Stimulated activated effector memory CD8-positive, alpha-beta T cell treated with anti-CD3 and anti-CD28 coated beads, Interleukin-12 subunit alpha, Interleukin-12 subunit beta, amount 100 ng/mL, for 72 hours (primary cell): ENCODE results near the gene RBMX.

Experiments used
- ATAC-seq: fragments of 150-1000 bp; cut with Tn5 transposase; 2 replicates; pipeline ENCODE4 v1.10.0; 2021
- DNase-seq, 2 donors: peaks; one replicate each; pipeline ENCODE4 v3.0.0; 2021 to 2022; ENCODE audit warnings: low spot score in 2 of 2
- H3K27ac Mint-ChIP-seq: one replicate; pipeline ENCODE4 v1.8.0; 2022; ENCODE audit warnings: mild to moderate bottlenecking, mixed read lengths
- H3K36me3 Mint-ChIP-seq: one replicate; pipeline ENCODE4 v1.8.0; 2022; ENCODE audit warnings: mild to moderate bottlenecking, mixed read lengths
- H3K4me1 Mint-ChIP-seq: one replicate; pipeline ENCODE4 v1.8.0; 2022; ENCODE audit warnings: mixed read lengths
- H3K4me3 Mint-ChIP-seq: one replicate; pipeline ENCODE4 v1.8.0; 2022; ENCODE audit warnings: mild to moderate bottlenecking, mixed read lengths
- H3K9me3 Mint-ChIP-seq: one replicate; pipeline ENCODE4 v1.8.0; 2022; ENCODE audit warnings: mixed read lengths

Gene RBMX

DNA sequence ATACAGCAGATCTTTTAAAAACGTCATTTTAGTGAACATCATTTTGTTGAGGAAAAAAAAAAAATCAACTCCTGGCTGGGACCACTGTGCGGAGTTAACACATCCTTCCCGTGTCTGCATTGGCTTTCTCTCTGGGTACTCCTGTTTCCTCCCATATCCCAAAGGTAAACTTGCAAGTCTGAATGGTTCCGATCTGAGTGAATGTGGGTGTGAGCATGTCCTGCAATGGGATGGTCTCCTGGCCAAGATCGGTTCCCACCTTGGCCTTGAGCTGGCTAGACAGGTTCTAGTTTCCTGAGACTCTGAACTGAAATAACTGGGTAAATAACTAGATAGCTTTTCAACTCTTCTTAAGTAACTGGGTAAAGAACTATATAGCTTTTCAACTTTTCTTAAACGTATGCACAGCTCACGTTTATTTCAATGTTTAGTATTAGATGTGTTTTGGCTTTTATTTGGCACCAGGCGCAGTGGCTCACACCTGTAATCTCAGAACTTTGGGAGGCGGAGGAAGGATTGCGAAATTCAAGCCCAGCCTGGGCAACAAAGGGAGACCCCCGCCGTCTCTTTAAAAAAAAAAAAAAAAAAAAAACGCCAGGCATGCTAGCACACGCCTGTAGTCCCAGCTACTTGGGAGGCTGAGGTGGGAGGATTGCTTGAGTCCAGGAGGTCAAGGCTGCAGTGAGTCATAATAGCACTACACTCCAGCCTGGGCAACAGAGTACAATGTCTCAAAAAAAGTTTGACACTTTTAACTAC lies 14.0 kb downstream of the RBMX start:
- DNase-seq (no peak), ATAC-seq (no peak)
- H3K4me3 Mint-ChIP-seq: no peak overlapping the region

DNA sequence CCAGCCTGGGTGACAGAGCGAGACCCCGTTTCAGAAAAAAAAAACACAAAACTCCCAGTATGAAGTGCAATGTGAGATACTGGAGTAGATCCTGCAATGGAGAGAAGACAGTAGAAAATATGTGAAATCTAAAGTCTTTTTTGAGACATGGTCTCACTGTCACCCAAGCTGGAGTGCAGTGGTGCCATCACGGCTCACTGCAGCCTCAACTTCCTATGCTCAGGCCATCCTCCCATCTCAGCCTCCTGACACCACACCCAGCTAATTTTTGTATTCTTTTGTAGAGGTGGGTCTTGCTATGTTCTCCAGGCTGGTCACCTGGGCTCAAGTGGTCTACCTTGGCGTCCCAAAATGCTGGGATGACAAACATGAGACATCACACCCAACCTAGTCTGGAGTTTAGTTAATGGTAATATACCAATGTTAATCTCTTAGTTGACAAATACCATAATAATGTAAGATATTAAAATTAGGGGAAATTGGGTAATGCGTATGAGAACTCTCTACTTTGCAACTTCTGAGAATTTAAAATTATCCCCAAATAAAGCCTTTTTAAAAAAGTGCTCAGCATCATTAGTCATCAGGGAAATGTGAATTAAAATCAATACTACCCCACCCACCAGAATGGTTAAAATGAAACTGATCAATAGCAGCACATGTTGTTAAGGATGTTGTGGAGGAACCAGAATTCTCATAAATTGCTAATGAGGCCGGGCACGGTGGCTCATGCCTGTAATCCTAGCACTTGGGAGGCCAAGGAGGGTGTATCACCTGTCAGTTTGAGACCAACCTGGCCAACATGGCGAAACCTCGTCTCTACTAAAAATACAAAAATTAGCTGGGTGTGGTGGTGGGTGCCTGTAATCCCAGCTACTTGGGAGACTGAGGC lies 15.0 kb downstream of the RBMX start:
- ATAC-seq (peak; percentile 75), DNase-seq (no peak)
- Mint-ChIP-seq H3K4me1 (peaks cover 35% of the 10 kb centered on the region), H3K4me3 (no peak overlapping the region), H3K27ac (peak overlapping the region; percentile 79), H3K36me3 (peaks cover 100% of the 10 kb centered on the region), H3K9me3 (no peaks in the 10 kb centered on the region)

More for the DNA sequence above, 14.0 kb downstream of the RBMX start:
- Mint-ChIP-seq H3K9me3 (no peaks in the 10 kb centered on the region), H3K36me3 (peaks cover 100% of the 10 kb centered on the region), H3K4me1 (peaks cover 32% of the 10 kb centered on the region), H3K27ac (peak overlapping the region; percentile 79)

DNA sequence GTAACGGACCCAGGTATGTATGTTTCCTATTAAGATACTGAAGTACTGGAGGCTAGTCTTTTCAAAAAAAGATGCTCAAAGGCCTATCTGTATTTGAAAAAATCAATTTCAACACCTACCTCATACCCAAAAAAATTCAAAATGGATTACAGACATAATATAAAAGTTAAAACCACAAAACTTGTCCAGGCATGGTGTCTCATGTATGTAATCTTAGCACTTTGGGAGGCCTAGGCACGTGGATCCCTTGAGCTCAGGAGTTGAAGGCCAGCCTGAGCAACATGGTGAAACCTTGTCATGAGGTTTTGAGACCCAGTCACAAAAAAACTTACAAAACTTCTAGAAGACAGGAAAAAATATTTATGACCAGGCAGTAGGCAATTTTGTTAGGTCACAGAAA lies 16.7 kb downstream of the RBMX start:
- no peak for DNase-seq
- H3K4me3 Mint-ChIP-seq: no peak overlapping the region
- H3K9me3 Mint-ChIP-seq: no peaks in the 10 kb centered on the region
- peaks cover 29% of the 10 kb centered on the region for H3K4me1 Mint-ChIP-seq
- peaks cover 99% of the 10 kb centered on the region for H3K36me3 Mint-ChIP-seq
- no peak overlapping the region for H3K27ac Mint-ChIP-seq
- no peak for ATAC-seq

DNA sequence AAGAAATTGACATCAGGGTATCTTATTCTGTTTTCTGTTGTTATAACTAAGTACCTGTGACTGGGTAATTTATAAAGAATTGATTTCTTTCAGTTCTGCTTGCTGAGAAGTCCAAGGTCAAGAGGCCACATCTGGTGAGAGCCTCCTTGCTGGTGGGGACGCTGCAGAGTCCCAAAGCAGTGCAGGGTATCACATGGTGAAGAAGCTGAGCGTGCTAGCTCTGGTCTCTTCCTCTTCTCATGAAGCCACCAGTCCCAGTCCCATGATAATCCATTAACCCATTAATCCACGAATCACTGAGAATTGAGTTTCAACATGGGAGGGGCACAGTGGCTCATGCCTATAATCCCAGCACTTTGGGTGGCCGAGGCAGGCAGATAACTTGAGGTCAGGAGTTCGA lies 18.0 kb downstream of the RBMX start:
- Mint-ChIP-seq H3K4me3 (no peak overlapping the region), H3K27ac (no peak overlapping the region), H3K9me3 (no peaks in the 10 kb centered on the region), H3K4me1 (peaks cover 37% of the 10 kb centered on the region), H3K36me3 (peaks cover 97% of the 10 kb centered on the region)
- DNase-seq: no peak
- no peak for ATAC-seq

DNA sequence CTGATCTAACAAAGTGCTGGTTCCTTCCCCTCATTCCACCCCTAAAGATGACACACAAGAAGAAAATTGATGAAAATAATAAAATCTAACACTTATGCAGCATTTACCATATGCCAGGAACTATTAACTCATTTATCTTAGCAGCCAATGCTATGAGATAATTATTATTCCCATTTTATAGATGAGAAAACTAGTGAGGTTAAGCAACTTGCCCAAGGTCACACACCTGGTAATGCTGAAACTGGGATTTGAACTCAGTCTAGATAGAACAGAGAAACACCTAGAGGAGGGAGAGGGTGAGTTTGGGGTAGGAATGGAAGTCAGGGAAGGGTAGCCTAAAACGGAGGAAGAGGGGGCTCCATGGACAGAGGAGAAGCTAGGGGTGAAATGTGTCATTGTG lies 18.6 kb downstream of the RBMX start:
- Mint-ChIP-seq H3K9me3 (no peaks in the 10 kb centered on the region), H3K4me1 (peaks cover 37% of the 10 kb centered on the region), H3K4me3 (no peak overlapping the region), H3K36me3 (peaks cover 92% of the 10 kb centered on the region), H3K27ac (peak overlapping the region; percentile 75)
- ATAC-seq (no peak), DNase-seq (no peak)

DNA sequence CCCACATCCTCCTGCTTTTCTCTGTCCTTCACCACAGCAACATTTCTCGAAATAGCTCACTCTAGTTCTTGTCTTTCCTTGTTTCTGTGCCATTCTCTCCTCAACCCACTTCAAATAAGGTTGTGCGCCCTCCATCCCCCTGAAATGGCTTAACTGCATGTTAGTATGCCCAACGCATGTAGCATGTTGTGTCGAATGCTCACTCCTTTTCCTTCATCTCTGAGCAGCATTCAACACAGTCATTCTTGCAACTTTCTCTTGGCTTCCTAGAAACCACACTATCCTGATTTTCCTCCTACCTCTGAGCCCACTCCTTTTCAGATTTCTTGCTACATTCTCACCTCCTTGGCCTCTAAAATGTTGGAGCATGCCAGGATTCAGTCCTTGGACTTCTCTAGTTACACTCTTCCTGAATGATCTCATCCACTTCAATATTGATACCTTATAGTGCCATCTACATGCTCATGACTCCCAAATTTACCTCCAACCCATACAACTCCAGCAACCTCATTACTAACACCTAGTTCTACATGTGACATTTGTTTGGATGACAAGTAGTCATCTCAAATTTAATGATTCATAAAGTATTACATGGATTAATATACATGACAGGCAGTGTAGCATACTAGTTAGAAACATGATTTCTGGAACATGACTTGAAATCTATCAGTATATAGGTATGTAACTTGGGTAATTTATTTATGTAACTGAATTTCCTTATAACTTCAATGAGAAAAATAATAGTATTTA lies 22.3 kb downstream of the RBMX start:
- Mint-ChIP-seq H3K27ac (peak overlapping the region; percentile 14), H3K4me1 (peaks cover 35% of the 10 kb centered on the region), H3K9me3 (no peaks in the 10 kb centered on the region), H3K36me3 (peaks cover 77% of the 10 kb centered on the region), H3K4me3 (no peak overlapping the region)
- DNase-seq: no peak
- peak; percentile 76 for ATAC-seq

DNA sequence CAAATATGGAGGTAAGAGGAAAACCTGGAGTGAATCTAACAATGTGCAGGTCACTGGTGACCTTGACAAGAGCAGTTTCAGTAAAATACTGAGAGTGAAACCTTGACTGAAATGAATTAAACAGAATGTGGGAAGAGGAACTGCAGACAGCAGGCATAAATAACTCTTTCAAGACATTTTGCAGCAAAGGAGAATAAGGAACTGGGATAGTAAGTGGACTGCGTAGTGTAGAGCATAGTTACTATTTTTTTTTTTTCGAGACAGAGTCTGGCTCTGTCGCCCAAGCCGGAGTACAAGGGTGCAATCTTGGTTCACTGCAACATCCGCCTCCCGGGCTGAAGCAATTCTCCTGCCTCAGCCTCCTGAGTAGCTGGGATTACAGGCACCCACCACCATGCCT lies 24.0 kb downstream of the RBMX start:
- ATAC-seq: no peak
- H3K9me3 Mint-ChIP-seq: no peaks in the 10 kb centered on the region
- no peak for DNase-seq
- H3K4me1 Mint-ChIP-seq: peaks cover 27% of the 10 kb centered on the region
- H3K27ac Mint-ChIP-seq: peak overlapping the region; percentile 60
- H3K36me3 Mint-ChIP-seq: peaks cover 73% of the 10 kb centered on the region
- no peak overlapping the region for H3K4me3 Mint-ChIP-seq

DNA sequence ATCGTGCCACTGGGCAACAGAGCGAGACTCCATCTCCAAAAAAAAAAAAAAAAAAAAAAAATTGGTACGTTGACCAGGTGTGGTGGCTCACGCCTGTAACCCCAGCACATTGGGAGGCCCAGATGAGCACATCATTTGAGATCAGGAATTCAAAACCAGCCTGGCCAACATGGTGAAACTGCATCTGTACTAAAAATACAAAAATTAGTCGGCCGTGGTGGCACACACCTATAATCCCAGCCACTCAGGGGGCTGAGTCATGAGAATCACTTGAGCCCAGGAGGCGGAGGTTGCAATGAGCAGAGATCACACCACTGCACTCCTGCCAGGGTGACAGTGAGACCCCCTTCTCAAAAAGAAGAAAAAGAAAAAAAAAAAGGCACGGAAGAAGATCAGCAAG lies 24.5 kb downstream of the RBMX start:
- Mint-ChIP-seq H3K4me1 (peaks cover 24% of the 10 kb centered on the region), H3K36me3 (peaks cover 68% of the 10 kb centered on the region), H3K27ac (peak overlapping the region; percentile 60), H3K9me3 (no peaks in the 10 kb centered on the region), H3K4me3 (no peak overlapping the region)
- no peak for ATAC-seq
- DNase-seq: no peak

DNA sequence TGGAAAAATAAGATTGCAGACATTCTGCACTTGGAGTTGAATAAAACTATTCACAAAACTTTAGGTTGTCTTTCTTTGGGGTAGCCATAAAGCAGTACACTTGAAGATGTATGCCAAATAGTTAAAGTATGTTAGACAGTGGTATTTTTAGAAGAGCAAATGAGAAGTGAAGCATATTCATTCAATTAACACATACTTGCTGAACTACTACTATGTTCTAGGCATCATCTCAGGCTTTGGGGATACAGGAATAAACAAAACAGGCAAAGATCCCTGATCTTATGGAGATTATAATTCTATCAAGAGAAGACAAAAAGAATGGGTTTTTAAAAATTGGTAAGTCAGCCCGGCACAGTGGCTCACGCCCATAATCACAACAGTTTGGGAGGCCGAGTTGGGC lies 29.0 kb downstream of the RBMX start:
- Mint-ChIP-seq H3K4me1 (peaks cover 5% of the 10 kb centered on the region), H3K4me3 (no peak overlapping the region), H3K9me3 (no peaks in the 10 kb centered on the region), H3K36me3 (peaks cover 52% of the 10 kb centered on the region), H3K27ac (no peak overlapping the region)
- DNase-seq (no peak), ATAC-seq (no peak)

DNA sequence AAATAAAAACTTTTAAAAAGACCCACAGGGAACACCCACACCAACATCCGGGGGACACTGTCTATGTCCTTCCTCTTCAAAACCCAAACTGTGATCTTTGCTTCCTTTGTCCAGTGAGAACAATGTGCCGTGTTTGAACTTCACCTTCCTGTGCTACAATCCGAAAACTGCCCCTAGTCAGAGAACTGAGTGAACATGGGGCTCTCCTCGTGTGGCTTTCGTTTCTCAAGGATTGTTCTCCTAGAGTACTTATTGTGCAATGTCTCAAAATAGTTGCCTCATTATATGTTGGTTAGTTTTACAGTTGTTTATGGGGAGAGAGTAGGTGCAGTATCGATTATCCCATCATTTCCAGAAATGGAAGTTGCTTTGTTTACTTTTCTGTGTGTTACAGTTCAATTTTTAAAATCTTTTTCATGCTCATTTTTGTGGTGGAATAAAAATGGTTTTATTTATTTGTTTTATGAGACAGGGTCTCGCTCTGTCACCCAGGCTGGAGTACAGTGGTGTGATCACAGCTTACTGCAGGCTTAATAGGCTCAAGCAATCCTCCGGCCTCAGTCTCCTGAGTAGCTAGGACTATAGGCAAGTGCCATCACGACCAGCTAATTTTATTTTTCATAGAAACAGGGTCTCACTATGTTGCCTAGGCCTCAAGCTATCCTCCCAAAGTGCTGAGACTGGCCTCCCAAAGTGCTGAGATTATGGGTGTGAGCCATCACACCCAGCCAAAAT lies 29.9 kb downstream of the RBMX start:
- no peaks in the 10 kb centered on the region for H3K9me3 Mint-ChIP-seq
- no peak for DNase-seq

DNA sequence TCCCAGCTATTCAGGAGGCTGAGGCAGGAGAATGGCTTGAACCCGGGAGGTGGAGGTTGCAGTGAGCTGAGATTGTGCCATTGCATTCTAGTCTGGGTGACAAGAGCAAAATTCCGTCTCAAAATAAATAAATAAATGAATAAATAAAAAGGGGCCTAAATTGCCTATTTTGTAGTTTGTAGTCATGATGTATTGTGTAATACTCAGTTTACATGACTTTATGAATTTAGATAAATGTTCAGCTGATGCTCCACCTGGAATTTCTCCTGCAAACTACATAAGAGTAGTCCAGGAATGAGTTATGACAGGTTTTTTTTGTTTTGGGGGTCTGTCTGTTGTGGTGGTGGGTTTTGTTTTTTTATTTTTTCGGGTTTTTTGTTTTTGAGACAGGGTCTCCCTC lies 31.1 kb downstream of the RBMX start:
- H3K4me1 Mint-ChIP-seq: no peaks in the 10 kb centered on the region
- DNase-seq: no peak
- H3K4me3 Mint-ChIP-seq: no peak overlapping the region
- no peaks in the 10 kb centered on the region for H3K9me3 Mint-ChIP-seq
- ATAC-seq: no peak
- no peak overlapping the region for H3K27ac Mint-ChIP-seq
- peaks cover 51% of the 10 kb centered on the region for H3K36me3 Mint-ChIP-seq

More for the DNA sequence above, 29.9 kb downstream of the RBMX start:
- Mint-ChIP-seq H3K27ac (no peak overlapping the region), H3K36me3 (peaks cover 47% of the 10 kb centered on the region), H3K4me3 (no peak overlapping the region), H3K4me1 (no peaks in the 10 kb centered on the region)
- no peak for ATAC-seq

DNA sequence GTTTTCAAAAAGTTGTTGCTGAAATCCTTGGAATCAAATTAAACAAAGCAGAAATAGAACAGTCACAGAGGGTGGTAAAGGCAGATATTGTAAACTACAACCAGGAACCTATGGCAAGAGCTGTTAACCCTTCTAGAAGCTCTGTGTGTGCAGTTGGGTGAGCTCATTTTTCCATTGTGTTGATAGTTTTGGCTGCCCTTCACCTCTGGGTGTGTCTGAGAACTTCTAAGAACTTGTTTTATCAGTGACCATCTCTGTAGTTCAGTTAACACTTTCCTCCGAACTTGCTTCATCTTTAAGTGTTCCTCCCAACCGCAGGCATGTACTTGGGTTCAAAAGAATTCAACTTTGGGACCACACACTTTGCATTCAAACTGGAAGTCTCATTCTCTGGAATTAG lies 32.7 kb downstream of the RBMX start:
- no peak for DNase-seq
- no peak overlapping the region for H3K4me3 Mint-ChIP-seq
- ATAC-seq: no peak
- H3K27ac Mint-ChIP-seq: no peak overlapping the region
- H3K4me1 Mint-ChIP-seq: no peaks in the 10 kb centered on the region
- no peaks in the 10 kb centered on the region for H3K9me3 Mint-ChIP-seq
- peaks cover 42% of the 10 kb centered on the region for H3K36me3 Mint-ChIP-seq

DNA sequence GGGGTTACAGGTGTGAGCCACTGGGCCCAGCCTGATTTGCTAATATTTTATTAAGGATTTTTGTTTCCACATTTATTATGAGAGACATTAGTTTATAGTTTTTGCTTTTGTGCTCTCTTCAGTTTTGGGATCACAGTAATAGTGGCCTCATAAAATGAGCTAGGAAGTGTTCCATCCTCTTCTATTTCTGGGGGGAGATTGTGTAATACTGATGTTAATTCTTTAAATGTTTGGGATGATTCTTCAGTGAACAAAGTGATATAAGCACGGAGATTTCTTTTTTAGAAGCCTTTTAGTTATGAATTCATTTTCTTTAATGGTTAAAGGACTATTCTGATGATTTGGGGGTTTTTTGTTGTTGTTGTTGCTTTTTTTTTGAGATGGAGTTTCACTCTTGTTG lies 41.3 kb downstream of the RBMX start:
- H3K36me3 Mint-ChIP-seq: peaks cover 6% of the 10 kb centered on the region
- no peaks in the 10 kb centered on the region for H3K9me3 Mint-ChIP-seq
- H3K4me1 Mint-ChIP-seq: no peaks in the 10 kb centered on the region
- DNase-seq (no peak), ATAC-seq (no peak)
- no peak overlapping the region for H3K4me3 Mint-ChIP-seq
- no peak overlapping the region for H3K27ac Mint-ChIP-seq

DNA sequence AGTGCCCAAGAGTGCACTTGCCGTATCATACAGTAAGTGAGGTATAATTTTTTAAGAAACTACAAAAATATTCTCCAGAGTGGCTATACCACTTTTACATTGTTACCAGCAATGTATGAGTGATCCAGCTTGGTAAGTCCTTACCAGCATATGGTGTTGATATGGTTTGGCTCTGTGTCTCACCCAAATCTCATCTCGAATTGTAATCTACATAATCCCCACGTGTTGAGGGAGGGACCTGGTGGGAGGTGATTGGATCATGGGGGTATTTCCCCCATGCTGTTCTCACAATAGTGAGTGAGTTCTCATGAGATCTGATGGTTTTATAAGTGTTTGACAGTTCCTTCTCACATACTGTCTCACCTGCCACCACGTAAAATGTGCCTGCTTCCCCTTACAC lies 44.8 kb downstream of the RBMX start:
- no peak for ATAC-seq
- Mint-ChIP-seq H3K36me3 (no peaks in the 10 kb centered on the region), H3K4me1 (no peaks in the 10 kb centered on the region), H3K9me3 (no peaks in the 10 kb centered on the region), H3K4me3 (no peak overlapping the region), H3K27ac (no peak overlapping the region)
- DNase-seq: no peak

DNA sequence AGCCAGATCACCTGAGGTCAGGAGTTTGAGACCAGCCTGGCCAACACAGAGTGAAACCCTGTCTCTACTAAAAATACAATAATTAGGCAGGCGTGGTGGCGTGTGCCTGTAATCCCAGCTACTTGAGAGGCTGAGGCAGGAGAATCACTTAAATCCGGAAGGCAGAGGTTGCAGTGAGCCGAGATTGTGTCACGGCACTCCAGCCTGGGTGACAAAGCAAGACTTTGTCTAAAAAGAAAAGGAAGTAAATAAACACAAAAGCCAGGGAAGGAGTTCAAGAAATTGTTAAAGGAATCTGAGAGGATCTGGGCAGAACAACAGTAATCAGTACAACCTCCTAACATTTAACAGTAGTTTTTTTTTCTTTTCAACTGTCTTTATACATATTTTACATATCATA lies 51.1 kb downstream of the RBMX start:
- DNase-seq: no peak
- Mint-ChIP-seq H3K4me3 (no peak overlapping the region), H3K27ac (no peak overlapping the region), H3K9me3 (no peaks in the 10 kb centered on the region), H3K36me3 (no peaks in the 10 kb centered on the region), H3K4me1 (no peaks in the 10 kb centered on the region)
- no peak for ATAC-seq
